CD14-positive monocyte (primary cell): ENCODE data around the gene C11orf42. TPM values are rescaled to one million over a fixed set of nuclear protein-coding genes. Genes with fewer than 3 reads are reported as not detected.
"Not testable (repeated sequence)": the region's sequence is repeated elsewhere in the genome, so short reads cannot be mapped to it uniquely, and the experiment has no call there.

Source experiments
- DNase-seq, 3 donors: peaks; one replicate each; pipeline ENCODE4 v3.0.0-alpha.2; 2011 to 2022
- H2AFZ ChIP-seq: 2 replicates; pipeline ENCODE4 v1.6.0; 2012; ENCODE audit warnings: mild to moderate bottlenecking, low read depth, low read length, inconsistent platforms; ENCODE audit not compliant: insufficient read depth, poor library complexity, severe bottlenecking
- H3K27ac ChIP-seq, 2 donors: 1 replicate in 1 of 2; 2 replicates in 1 of 2; pipeline ENCODE4 v1.5.1; 2012 to 2013; ENCODE audit warnings: low read length in 2 of 2, control low read depth in 1 of 2, inconsistent platforms in 1 of 2, low read depth in 1 of 2, mild to moderate bottlenecking in 1 of 2
- H3K27me3 ChIP-seq, 2 donors: one replicate each; pipeline versions ENCODE4 v1.6.0 to v1.6.1; 2011 to 2013; ENCODE audit warnings: low read length in 2 of 2; ENCODE audit not compliant: control insufficient read depth in 2 of 2, insufficient read depth in 2 of 2
- H3K36me3 ChIP-seq, 2 donors: replicated peaks in 1 of 2; 1 replicate in 1 of 2; 2 replicates in 1 of 2; pipeline versions ENCODE4 v1.5.1 to v1.6.1; 2012 to 2013; ENCODE audit warnings: low read length in 2 of 2, control low read depth in 1 of 2, inconsistent platforms in 1 of 2, mild to moderate bottlenecking in 1 of 2; ENCODE audit not compliant: insufficient read depth in 2 of 2, control insufficient read depth in 1 of 2
- H3K4me1 ChIP-seq, 2 donors: 1 replicate in 1 of 2; 2 replicates in 1 of 2; pipeline versions ENCODE4 v1.5.1 to v1.6.1; 2012 to 2013; ENCODE audit warnings: low read length in 2 of 2, control low read depth in 1 of 2, inconsistent platforms in 1 of 2, mild to moderate bottlenecking in 1 of 2, moderate library complexity in 1 of 2; ENCODE audit not compliant: insufficient read depth in 2 of 2, control insufficient read depth in 1 of 2
- H3K4me2 ChIP-seq: replicated peaks from 2 replicates; pipeline ENCODE3; 2012; ENCODE audit warnings: low read length, moderate library complexity, mild to moderate bottlenecking; ENCODE audit not compliant: poor library complexity, severe bottlenecking; ENCODE audit errors: extremely low read depth
- H3K4me3 ChIP-seq, 3 experiments: fragments of 200-600 bp in 1 of 3; sonication (generic) in 1 of 3; replicated peaks in 1 of 3; 1 replicate in 2 of 3; 2 replicates in 1 of 3; pipeline ENCODE4 v1.5.1; 2011 to 2013; ENCODE audit warnings: low read length in 3 of 3, mild to moderate bottlenecking in 3 of 3, control low read depth in 2 of 3, low read depth in 2 of 3, inconsistent platforms in 1 of 3, moderate library complexity in 1 of 3
- H3K79me2 ChIP-seq: 2 replicates; pipeline ENCODE4 v1.6.0; 2012; ENCODE audit warnings: mild to moderate bottlenecking, control low read depth, inconsistent platforms, low read length, moderate library complexity; ENCODE audit not compliant: insufficient read depth
- H3K9ac ChIP-seq: 2 replicates; pipeline ENCODE4 v1.6.0; 2017; ENCODE audit warnings: low read length, mild to moderate bottlenecking; ENCODE audit not compliant: insufficient read depth, poor library complexity, severe bottlenecking
- H3K9me3 ChIP-seq, 2 donors: replicated peaks in 1 of 2; 1 replicate in 1 of 2; 2 replicates in 1 of 2; pipeline versions ENCODE4 v1.5.1 to v1.6.1; 2012 to 2013; ENCODE audit warnings: low read length in 2 of 2, control low read depth in 1 of 2; ENCODE audit not compliant: control insufficient read depth in 1 of 2, insufficient read depth in 1 of 2
- H4K20me1 ChIP-seq: 2 replicates; pipeline ENCODE4 v1.6.0; 2012; ENCODE audit warnings: mild to moderate bottlenecking, low read length, control low read depth, moderate library complexity; ENCODE audit not compliant: insufficient read depth
- H3K27ac Mint-ChIP-seq, 7 donors: one replicate each; pipeline ENCODE4 v1.8.0; 2020; ENCODE audit warnings: mild to moderate bottlenecking in 7 of 7, mixed read lengths in 7 of 7, moderate library complexity in 6 of 7, inconsistent platforms in 2 of 7
- H3K27me3 Mint-ChIP-seq, 3 donors: one replicate each; pipeline ENCODE4 v1.8.0; 2021 to 2022; ENCODE audit warnings: low read depth in 3 of 3, mild to moderate bottlenecking in 3 of 3, mixed read lengths in 3 of 3, moderate library complexity in 3 of 3, inconsistent platforms in 1 of 3
- H3K36me3 Mint-ChIP-seq, 2 donors: one replicate each; pipeline ENCODE4 v1.8.0; 2020; ENCODE audit warnings: mixed read lengths in 2 of 2, inconsistent platforms in 1 of 2, mild to moderate bottlenecking in 1 of 2
- H3K4me1 Mint-ChIP-seq: one replicate; pipeline ENCODE4 v1.8.0; 2020; ENCODE audit warnings: mild to moderate bottlenecking, mixed read lengths
- H3K4me3 Mint-ChIP-seq, 2 donors: one replicate each; pipeline ENCODE4 v1.8.0; 2020; ENCODE audit warnings: mild to moderate bottlenecking in 2 of 2, mixed read lengths in 2 of 2, moderate library complexity in 1 of 2
- H3K9me3 Mint-ChIP-seq, 7 donors: one replicate each; pipeline ENCODE4 v1.8.0; 2020 to 2022; ENCODE audit warnings: mixed read lengths in 7 of 7, mild to moderate bottlenecking in 6 of 7, moderate library complexity in 6 of 7, inconsistent platforms in 2 of 7
- CTCF ChIP-seq: fragments of 200-600 bp; IDR thresholded peaks from one replicate; pipeline ENCODE4 v1.8.0; 2022; ENCODE audit warnings: antibody characterized with exemption, mild to moderate bottlenecking
- WGBS: methylation state at CpG from one replicate; pipeline ENCODE4 v1.1.5; 2013; ENCODE audit warnings: missing lambda C conversion rate; ENCODE audit not compliant: insufficient coverage; 5-methylcytosine and 5-hydroxymethylcytosine counted together
- intact Hi-C, 2 donors: fragments of 100-400 bp; cut with micrococcal nuclease; formaldehyde crosslinking; loops; one replicate each; pipeline versions ENCODE4 v1.15.0 to v1.15.1; 2023
- polyA plus RNA-seq, 3 donors: library from polyadenylated mRNA; depleted of rRNA in 1 of 3; unstranded in 2 of 3; stranded (reverse) in 1 of 3; fragments of 300-500 nt in 2 of 3; fragments of >200 nt in 1 of 3; fragmentation: Illumina TruSeq in 2 of 3; gene quantifications; 1 replicate in 2 of 3; 2 replicates in 1 of 3; pipeline ENCODE4 v1.2.3, GENCODE V29; 2012 to 2021

C11orf42 gene
- polyA plus RNA-seq, 3 donors = not detected

GRCh38 chr11:6245536-6245935 is 40.2 kb downstream of the C11orf42 start:
- no peak overlapping the region for H3K4me2 ChIP-seq
- peaks cover 18% of the 10 kb centered on the region for H3K4me1 Mint-ChIP-seq
- no peaks in the 10 kb centered on the region for H4K20me1 ChIP-seq
- WGBS = 100% methylated on average over 2 of the region's 2 CpGs
- intact Hi-C loops = no loop called here
- no peak overlapping the region for H3K27ac ChIP-seq
- peaks cover 8 to 16% of the 10 kb centered on the region in 2 donors for H3K4me1 ChIP-seq
- no peak for DNase-seq
- no peaks in the 10 kb centered on the region for H3K36me3 ChIP-seq
- no peaks in the 10 kb centered on the region for H3K36me3 Mint-ChIP-seq
- no peak overlapping the region for H2AFZ ChIP-seq
- TF ChIP-seq CTCF = no peak
- no peak overlapping the region for H3K9ac ChIP-seq
- H3K9me3 ChIP-seq = no peaks in the 10 kb centered on the region
- H3K4me3 ChIP-seq = no peak overlapping the region
- H3K79me2 ChIP-seq = no peaks in the 10 kb centered on the region
- no peak overlapping the region for H3K27ac Mint-ChIP-seq
- H3K27me3 Mint-ChIP-seq = peaks cover 4 to 5% (median 4%) of the 10 kb centered on the region in 3 donors
- no peaks in the 10 kb centered on the region for H3K27me3 ChIP-seq
- H3K9me3 Mint-ChIP-seq = peaks cover 0 to 2% (median 0%) of the 10 kb centered on the region in 7 donors
- H3K4me3 Mint-ChIP-seq = no peak overlapping the region

- no peak overlapping the region for H3K4me3 ChIP-seq
- no peak for TF ChIP-seq CTCF
- H3K27ac ChIP-seq = no peak overlapping the region
- Mint-ChIP-seq H3K9me3 (peaks cover 0 to 2% (median 0%) of the 10 kb centered on the region in 7 donors), H3K36me3 (no peaks in the 10 kb centered on the region), H3K27ac (no peak overlapping the region), H3K4me1 (peaks cover 8% of the 10 kb centered on the region), H3K4me3 (no peak overlapping the region), H3K27me3 (peaks cover 1 to 5% (median 5%) of the 10 kb centered on the region in 3 donors)
- peaks cover 0 to 6% of the 10 kb centered on the region in 2 donors for H3K4me1 ChIP-seq
- intact Hi-C loops = no loop called here
- H3K36me3 ChIP-seq = no peaks in the 10 kb centered on the region
- no peaks in the 10 kb centered on the region for H3K9me3 ChIP-seq
- H4K20me1 ChIP-seq = no peaks in the 10 kb centered on the region
- no peak overlapping the region for H3K4me2 ChIP-seq
- DNase-seq = no peak
- no CpG with 5 or more reads among the region's 1 CpG for WGBS
- no peak overlapping the region for H3K9ac ChIP-seq
- no peaks in the 10 kb centered on the region for H3K27me3 ChIP-seq
- no peaks in the 10 kb centered on the region for H3K79me2 ChIP-seq
- no peak overlapping the region for H2AFZ ChIP-seq
These were observed 42.9 kb downstream of the C11orf42 start for GRCh38 chr11:6248248-6248647.

- H3K27me3 ChIP-seq, DNase-seq, H4K20me1 ChIP-seq, H3K27me3 Mint-ChIP-seq, H3K36me3 Mint-ChIP-seq, H3K4me3 Mint-ChIP-seq, H3K4me1 Mint-ChIP-seq, H3K4me2 ChIP-seq, H3K9ac ChIP-seq, H3K27ac ChIP-seq, intact Hi-C loops, H3K9me3 ChIP-seq, H3K36me3 ChIP-seq, H2AFZ ChIP-seq, H3K9me3 Mint-ChIP-seq, H3K79me2 ChIP-seq, H3K4me3 ChIP-seq, H3K4me1 ChIP-seq: not testable (repeated sequence)
- 100% methylated on average over 1 of the region's 3 CpGs for WGBS
- peak overlapping the region in 1 of 7 donors; percentile 17 for H3K27ac Mint-ChIP-seq
These were observed 43.5 kb downstream of the C11orf42 start for GRCh38 chr11:6248897-6249296.
